Adrenal gland (tissue), 5 donors: Measurements from ENCODE around the gene CNTNAP2.

Experiments used
- POLR2A ChIP-seq, 2 donors: fragments of 450-650 bp; IDR thresholded peaks; one replicate each; pipeline ENCODE4 v1.6.1; 2017; ENCODE audit warnings: antibody characterized with exemption in 2 of 2, mild to moderate bottlenecking in 2 of 2, moderate library complexity in 1 of 2
- TF ChIP-seq, protein P1 (sequence below), 6 experiments: fragments of 450-650 bp in 4 of 6; fragments of 200-600 bp in 2 of 6; sonication (generic) in 1 of 6; IDR thresholded peaks; 1 replicate in 5 of 6; 2 replicates in 1 of 6; pipeline versions ENCODE4 v1.5.1 to v1.8.0; 2016 to 2021; ENCODE audit warnings: antibody characterized with exemption in 6 of 6, mild to moderate bottlenecking in 2 of 6, moderate library complexity in 1 of 6
- donor health status: DM: no; HTN: no; CAD: no.

DNA sequence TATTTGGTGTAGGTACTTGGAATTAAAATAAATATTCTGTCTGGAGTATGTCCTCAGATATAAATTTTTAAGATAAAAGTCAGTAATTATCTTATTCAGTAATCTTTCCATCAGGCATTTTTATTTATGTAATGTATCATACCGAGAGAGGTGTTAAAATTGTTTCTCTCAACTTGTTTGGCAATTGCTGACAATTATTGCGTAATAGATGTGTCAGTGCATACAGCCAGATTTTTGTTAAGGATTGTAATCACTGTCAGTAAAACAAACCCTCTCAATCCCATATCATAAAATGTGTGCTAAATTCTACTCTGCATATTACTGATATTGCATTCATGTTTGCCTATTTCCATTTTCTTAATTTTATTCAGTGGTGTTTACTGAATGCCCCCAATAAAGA lies 69.2 kb downstream of the CNTNAP2 start:
- TF ChIP-seq, protein P1, sequence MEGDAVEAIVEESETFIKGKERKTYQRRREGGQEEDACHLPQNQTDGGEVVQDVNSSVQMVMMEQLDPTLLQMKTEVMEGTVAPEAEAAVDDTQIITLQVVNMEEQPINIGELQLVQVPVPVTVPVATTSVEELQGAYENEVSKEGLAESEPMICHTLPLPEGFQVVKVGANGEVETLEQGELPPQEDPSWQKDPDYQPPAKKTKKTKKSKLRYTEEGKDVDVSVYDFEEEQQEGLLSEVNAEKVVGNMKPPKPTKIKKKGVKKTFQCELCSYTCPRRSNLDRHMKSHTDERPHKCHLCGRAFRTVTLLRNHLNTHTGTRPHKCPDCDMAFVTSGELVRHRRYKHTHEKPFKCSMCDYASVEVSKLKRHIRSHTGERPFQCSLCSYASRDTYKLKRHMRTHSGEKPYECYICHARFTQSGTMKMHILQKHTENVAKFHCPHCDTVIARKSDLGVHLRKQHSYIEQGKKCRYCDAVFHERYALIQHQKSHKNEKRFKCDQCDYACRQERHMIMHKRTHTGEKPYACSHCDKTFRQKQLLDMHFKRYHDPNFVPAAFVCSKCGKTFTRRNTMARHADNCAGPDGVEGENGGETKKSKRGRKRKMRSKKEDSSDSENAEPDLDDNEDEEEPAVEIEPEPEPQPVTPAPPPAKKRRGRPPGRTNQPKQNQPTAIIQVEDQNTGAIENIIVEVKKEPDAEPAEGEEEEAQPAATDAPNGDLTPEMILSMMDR (IDR thresholded peaks at IDR 0.05): no peak
- TF ChIP-seq POLR2A (IDR thresholded peaks at IDR 0.05): no peak
